ENCODE measurements around the gene HNRNPCL4. TPM values are rescaled to one million over a fixed set of nuclear protein-coding genes. Genes with fewer than 3 reads are reported as not detected.

HNRNPCL4 gene
- total RNA-seq = not detected in 2 replicates

DNA sequence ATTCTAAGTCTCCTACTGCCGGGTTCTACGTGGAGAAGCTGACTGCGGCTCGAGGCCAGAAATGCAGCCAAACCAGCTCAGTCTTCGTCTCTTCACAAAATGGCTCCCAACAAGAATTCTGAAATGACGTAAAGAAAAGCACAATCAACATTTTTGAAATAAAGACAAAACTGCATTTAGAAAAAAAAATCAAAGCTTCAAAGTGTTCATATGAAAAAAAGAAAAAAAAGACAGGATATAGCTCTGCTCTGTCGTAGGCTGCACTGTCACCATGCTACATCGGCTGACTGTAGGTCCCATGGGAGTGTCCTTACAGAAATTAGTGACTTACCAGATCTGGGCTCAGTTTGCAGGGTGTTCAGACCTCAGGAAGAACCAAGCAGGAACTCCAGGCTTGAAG is at the start of gene HNRNPCL4:
Gene HNRNPCL4 (minus strand): TSS at position 101 of the 400 bp plus-strand sequence. CDS start 164 bp downstream, outside the sequence.

DNA sequence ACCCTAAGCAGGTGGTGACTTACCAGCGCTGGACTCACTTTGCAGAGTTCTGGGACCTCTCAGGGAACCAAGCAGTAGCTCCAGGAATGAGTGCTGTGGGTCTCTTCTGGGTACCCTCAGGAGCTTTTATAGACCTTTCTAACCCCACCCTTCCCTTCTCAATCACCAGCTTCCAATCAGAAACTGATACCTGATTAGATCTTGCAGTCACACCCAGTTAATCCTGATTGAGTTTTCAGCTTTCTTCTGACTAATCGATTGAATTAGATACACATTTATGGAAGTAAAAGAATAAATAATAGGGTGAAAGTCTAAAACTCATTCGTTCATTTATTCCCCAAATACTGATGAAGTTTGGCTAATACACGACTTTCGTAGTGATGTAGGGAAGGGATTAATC is 35.9 kb upstream of the HNRNPCL4 start, which contains the start of gene PRAMEF13:
Gene PRAMEF13 (minus strand): TSS at position 101 of the 400 bp plus-strand sequence. CDS start 1,820 bp downstream, outside the sequence.

DNA sequence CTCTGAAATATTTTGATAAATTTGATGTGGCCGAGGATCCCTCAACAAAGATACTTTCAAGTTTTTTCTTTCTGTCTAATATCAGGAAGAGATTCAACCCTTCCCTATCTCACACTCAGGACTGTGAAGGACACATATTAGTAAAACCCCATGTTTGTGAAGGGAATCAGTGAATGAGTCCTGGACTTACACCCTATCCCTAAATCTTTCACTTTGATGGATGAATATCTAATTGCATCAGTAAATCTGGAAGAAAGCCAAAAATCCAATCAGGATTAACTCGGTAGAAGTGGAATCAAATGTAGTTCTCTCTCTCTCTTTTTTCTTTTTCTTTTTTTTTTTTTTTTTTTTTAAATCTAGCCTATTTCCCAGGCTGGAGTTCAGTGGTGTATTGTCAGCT is 6.1 kb upstream of the HNRNPCL4 start, which contains the start of gene PRAMEF9:
Gene PRAMEF9 (plus strand): TSS at position 301 of the 400 bp plus-strand sequence. CDS start 3,433 bp downstream, outside the sequence.

DNA sequence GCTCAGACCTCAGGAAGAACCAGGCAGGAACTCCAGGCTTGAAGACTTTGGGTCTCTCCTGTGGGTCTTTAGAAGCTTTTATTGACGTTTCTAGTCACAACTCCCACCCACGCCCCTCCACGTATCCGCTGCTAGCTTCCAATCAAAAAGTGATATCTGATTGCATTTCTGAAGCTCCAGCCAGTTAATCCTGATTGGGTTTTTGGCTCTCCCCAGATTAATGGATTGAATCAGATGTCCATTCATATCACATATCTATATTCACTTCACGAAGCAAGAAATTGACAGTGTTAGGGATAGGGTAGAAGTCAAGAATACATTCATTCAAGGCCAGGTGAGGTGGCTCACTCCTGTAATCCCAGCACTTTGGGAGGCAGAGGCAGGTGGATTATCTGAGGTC is 9.5 kb downstream of the HNRNPCL4 start, which contains the start of gene PRAMEF26:
Gene PRAMEF26 (minus strand): TSS at position 101 of the 400 bp plus-strand sequence. CDS start 2,914 bp downstream, outside the sequence.

DNA sequence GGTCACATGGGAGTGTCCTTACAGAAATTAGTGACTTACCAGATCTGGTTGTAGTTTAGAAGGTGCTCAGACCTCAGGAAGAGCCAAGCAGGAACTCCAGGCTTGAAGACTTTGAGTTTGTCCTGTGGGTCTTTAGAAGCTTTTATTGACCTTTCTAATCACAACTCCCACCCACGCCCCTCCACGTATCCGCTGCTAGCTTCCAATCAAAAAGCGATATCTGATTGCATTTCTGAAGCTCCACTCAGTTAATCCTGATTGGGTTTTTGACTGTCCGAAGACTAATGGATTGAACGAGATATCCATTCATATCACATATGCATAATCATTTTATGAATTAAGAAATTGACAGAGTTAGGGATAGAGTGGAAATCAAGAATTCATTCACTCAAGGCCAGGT is 48.7 kb downstream of the HNRNPCL4 start, which contains the start of gene HNRNPCL2:
Gene HNRNPCL2 (minus strand): TSS at position 101 of the 400 bp plus-strand sequence. CDS start 454 bp downstream, outside the sequence.

Other genes starting within 250 kb of the HNRNPCL4 start
- not detected in 2 replicates for gene PRAMEF7, start 249.0 kb downstream of the HNRNPCL4 start, total RNA-seq
- not detected in 2 replicates for gene PRAMEF6, start 218.1 kb downstream of the HNRNPCL4 start, total RNA-seq
- not detected in 2 replicates for gene PRAMEF27, start 109.1 kb downstream of the HNRNPCL4 start, total RNA-seq
- not detected in 2 replicates for gene HNRNPCL3, start 104.9 kb downstream of the HNRNPCL4 start, total RNA-seq
- gene PRAMEF25, start 94.9 kb downstream of the HNRNPCL4 start, total RNA-seq = not detected in 2 replicates
- gene HNRNPCL2, start 48.8 kb downstream of the HNRNPCL4 start, total RNA-seq = not detected in 2 replicates
- gene PRAMEF26, start 9.6 kb downstream of the HNRNPCL4 start, total RNA-seq = not detected in 2 replicates
- gene PRAMEF9, start 6.2 kb upstream of the HNRNPCL4 start, total RNA-seq = not detected in 2 replicates
- gene PRAMEF13, start 35.8 kb upstream of the HNRNPCL4 start, total RNA-seq = not detected in 2 replicates
- gene PRAMEF18, start 60.5 kb upstream of the HNRNPCL4 start, total RNA-seq = not detected in 2 replicates
- gene PRAMEF5, start 88.6 kb upstream of the HNRNPCL4 start, total RNA-seq = not detected in 2 replicates
- not detected in 2 replicates for gene PRAMEF8, start 119.5 kb upstream of the HNRNPCL4 start, total RNA-seq
- not detected in 2 replicates for gene PRAMEF33, start 137.9 kb upstream of the HNRNPCL4 start, total RNA-seq
- gene PRAMEF15, start 149.9 kb upstream of the HNRNPCL4 start, total RNA-seq = not detected in 2 replicates
- not detected in 2 replicates for gene PRAMEF14, start 181.5 kb upstream of the HNRNPCL4 start, total RNA-seq
- gene PRAMEF19, start 206.3 kb upstream of the HNRNPCL4 start, total RNA-seq = not detected in 2 replicates
- gene PRAMEF17, start 224.0 kb upstream of the HNRNPCL4 start, total RNA-seq = not detected in 2 replicates
- not detected in 2 replicates for gene PRAMEF20, start 244.8 kb upstream of the HNRNPCL4 start, total RNA-seq